ENCODE measurements around the gene CLEC7A. TPM values are rescaled to one million over a fixed set of nuclear protein-coding genes. Genes with fewer than 3 reads are reported as not detected.

Gene CLEC7A
- total RNA-seq, 1 experiment from 2014 or later = not detected

- H3K36me3 Mint-ChIP-seq (ENCODE audit: insufficient read depth in 1 of 3, low read depth in 3 of 3) = peaks cover 0 to 6% (median 0%) of the 10 kb centered on the region in 3 experiments; a peak in 4 of 7 replicates
- no peak for TF ChIP-seq CTCF (conservative IDR thresholded peaks at IDR 0.05)
These were observed 27.7 kb downstream of the CLEC7A start for GRCh38 chr12:10102322-10102721.

More at GRCh38 chr12:10102322-10102721, 27.7 kb downstream of the CLEC7A start:
- H2AFZ ChIP-seq (ENCODE audit: low read length) = no peak overlapping the region
- H3K4me1 ChIP-seq (ENCODE audit: insufficient read depth, low read length) = no peaks in the 10 kb centered on the region
- H3K79me2 ChIP-seq (ENCODE audit: insufficient read depth, low read length) = no peaks in the 10 kb centered on the region
- H2BK20ac ChIP-seq (ENCODE audit: low read depth, low read length, poor library complexity, severe bottlenecking) = no peak overlapping the region
- no peak overlapping the region for H3K56ac ChIP-seq (ENCODE audit: insufficient read length, low read depth, low read length)
- H3T11ph ChIP-seq (ENCODE audit: low read length) = no peak overlapping the region
- no peak overlapping the region for H3K9ac ChIP-seq (ENCODE audit: extremely low read depth, insufficient read length, low read length)
- H3K27ac Mint-ChIP-seq = no peak overlapping the region
- H3K14ac ChIP-seq (ENCODE audit: insufficient read depth, low read length) = no peak overlapping the region
- no peak overlapping the region for H2BK15ac ChIP-seq (ENCODE audit: low read depth, low read length)
- H3K27me3 ChIP-seq (ENCODE audit: insufficient read depth, low read length) = no peaks in the 10 kb centered on the region
- no peak for DNase-seq
- H3K9me3 Mint-ChIP-seq = peaks cover 7 to 8% of the 10 kb centered on the region in 2 experiments
- no peak overlapping the region for H2BK12ac ChIP-seq (ENCODE audit: insufficient read length, low read depth, low read length)
- H3K27me3 Mint-ChIP-seq (ENCODE audit: low read depth) = peaks cover 6% of the 10 kb centered on the region
- no peak overlapping the region for H2BK5ac ChIP-seq (ENCODE audit: insufficient read length, low read length)
- H3K18ac ChIP-seq (ENCODE audit: insufficient read length, low read depth, low read length) = no peak overlapping the region
- no peak overlapping the region for H3K4me3 Mint-ChIP-seq
- no peak overlapping the region for H3K23ac ChIP-seq (ENCODE audit: insufficient read length, low read depth, low read length)
- no peaks in the 10 kb centered on the region for H4K20me1 ChIP-seq (ENCODE audit: control insufficient read depth, insufficient read depth, insufficient read length)
- H3K4me2 ChIP-seq (ENCODE audit: insufficient read depth, insufficient read length, low read length) = no peak overlapping the region
- H2BK120ac ChIP-seq (ENCODE audit: low read depth, low read length, poor library complexity, severe bottlenecking) = no peak overlapping the region
- H3K4ac ChIP-seq (ENCODE audit: low read depth, low read length) = no peak overlapping the region
- no peaks in the 10 kb centered on the region for H3K23me2 ChIP-seq (ENCODE audit: insufficient read length, low read depth, low read length, poor library complexity, severe bottlenecking)
- no peaks in the 10 kb centered on the region for H3K79me1 ChIP-seq (ENCODE audit: insufficient read depth, low read depth, low read length, poor library complexity, severe bottlenecking)
- H4K8ac ChIP-seq (replicated peaks; ENCODE audit: insufficient read length, low read depth, low read length) = no peak overlapping the region
- peaks cover 10 to 12% of the 10 kb centered on the region in 2 experiments for H3K4me1 Mint-ChIP-seq
- WGBS (ENCODE audit: extremely low coverage, insufficient read length, low lambda C conversion rate) = no CpG with 5 or more reads among the region's 2 CpGs
- H3K27ac ChIP-seq (ENCODE audit: insufficient read length, low read depth, low read length) = no peak overlapping the region
- no peaks in the 10 kb centered on the region for H3K9me3 ChIP-seq (ENCODE audit: control insufficient read depth, low read depth, low read length)
- H2AK5ac ChIP-seq (ENCODE audit: insufficient read length, low read length) = no peak overlapping the region
- no peak overlapping the region for H4K5ac ChIP-seq (ENCODE audit: insufficient read length, low read depth, low read length)
- H4K91ac ChIP-seq (ENCODE audit: insufficient read length, low read depth, low read length) = no peak overlapping the region
